HG03342 (cell line): Measurements from ENCODE around the gene NFKBIZ.
A peak's percentile ranks its signal among the peaks of the same experiment; 100 is the strongest.

ENCODE experiments used
- ATAC-seq: cut with Tn5 transposase; IDR thresholded peaks from one replicate; pipeline ENCODE4 v1.9.1; 2021; ENCODE audit warnings: mild to moderate bottlenecking, moderate library complexity; ENCODE audit not compliant: unreplicated experiment

NFKBIZ gene, protein sequence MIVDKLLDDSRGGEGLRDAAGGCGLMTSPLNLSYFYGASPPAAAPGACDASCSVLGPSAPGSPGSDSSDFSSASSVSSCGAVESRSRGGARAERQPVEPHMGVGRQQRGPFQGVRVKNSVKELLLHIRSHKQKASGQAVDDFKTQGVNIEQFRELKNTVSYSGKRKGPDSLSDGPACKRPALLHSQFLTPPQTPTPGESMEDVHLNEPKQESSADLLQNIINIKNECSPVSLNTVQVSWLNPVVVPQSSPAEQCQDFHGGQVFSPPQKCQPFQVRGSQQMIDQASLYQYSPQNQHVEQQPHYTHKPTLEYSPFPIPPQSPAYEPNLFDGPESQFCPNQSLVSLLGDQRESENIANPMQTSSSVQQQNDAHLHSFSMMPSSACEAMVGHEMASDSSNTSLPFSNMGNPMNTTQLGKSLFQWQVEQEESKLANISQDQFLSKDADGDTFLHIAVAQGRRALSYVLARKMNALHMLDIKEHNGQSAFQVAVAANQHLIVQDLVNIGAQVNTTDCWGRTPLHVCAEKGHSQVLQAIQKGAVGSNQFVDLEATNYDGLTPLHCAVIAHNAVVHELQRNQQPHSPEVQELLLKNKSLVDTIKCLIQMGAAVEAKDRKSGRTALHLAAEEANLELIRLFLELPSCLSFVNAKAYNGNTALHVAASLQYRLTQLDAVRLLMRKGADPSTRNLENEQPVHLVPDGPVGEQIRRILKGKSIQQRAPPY

DNA sequence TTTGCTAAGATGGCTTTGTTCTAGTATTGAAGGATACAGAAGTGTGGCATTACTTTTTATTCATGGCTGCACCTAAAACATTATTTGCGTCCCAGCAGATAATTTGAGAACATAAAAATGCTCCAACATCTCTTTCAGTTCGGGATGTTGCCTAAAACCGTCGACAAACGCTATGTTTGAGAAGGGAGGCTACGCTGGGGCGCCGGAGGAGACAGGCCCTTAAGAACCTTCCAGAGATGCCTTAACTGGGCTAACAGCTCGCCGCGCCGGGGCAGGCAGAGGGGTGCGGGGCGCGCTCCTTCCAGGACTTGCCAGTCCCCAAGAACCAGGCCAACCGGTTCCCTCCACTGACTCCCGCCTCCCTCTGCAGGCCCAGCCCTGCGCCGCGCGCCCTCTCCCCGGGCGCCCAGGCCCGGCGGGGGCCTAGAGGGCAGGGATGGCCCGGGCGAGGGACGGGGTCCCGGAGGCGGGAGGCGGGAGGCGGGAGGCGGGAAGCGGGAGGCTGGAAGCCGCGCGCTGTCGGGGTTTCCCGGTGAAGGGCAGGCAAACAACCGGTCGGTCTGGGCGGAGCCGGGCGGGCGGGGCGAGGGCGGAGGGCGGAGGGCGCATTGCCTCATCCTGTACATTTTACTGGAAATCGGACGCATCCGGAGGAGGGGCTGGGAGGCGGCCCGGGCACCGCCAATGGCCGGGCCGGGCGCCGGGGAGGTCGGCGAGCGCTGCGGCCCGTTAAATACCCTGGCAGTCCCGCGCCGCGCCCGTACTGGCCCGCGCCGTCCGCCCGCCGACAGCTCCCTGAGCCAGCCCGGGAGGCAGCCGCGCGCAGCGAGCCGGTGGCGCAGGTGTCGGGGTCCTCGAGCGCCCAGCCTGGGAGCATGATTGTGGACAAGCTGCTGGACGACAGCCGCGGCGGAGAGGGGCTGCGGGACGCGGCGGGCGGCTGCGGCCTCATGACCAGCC lies at the start of gene NFKBIZ:
Gene NFKBIZ (plus strand): TSS at position 761 of the 960 bp plus-strand sequence. CDS start 115 bp downstream, at position 876.
- peak; percentile 73 for ATAC-seq

DNA sequence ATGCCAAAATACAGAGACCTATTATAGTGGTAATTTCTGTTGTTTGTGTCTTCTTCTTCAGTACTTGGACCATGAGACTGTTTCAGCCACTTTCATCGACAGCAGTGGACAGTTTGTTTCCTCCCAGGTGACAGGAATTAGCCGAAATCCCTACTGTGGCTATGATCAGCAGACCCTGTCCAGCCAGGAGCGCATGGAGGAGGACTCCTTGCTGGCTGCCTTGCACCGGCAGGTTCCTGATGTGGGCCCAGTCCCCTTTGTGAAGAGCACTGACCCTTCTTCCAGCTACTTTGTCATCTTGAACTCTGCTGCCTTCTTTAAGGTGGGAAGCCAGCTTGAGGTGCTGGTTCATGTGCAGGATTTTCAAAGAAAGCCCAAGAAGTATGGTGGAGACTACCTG lies 48.1 kb upstream of the NFKBIZ start:
- ATAC-seq, result no peak

DNA sequence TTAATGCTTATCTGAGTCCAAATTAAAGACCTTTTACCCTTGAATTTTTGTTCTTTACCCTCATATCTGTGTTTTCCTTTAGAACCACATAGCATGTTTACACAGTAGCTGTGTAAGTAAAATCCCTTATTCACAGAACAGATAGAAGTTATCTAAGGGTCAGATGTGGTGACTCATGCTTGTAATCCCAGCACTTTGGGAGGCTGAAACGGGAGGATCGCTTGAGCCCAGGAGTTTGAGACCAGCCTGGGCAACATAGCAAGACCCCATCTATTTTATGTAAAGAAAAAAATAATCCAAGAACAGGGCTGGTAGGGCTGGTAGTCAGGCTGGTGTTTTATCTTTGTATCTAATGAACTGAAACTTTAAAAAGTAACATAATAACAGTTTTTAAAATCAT lies 47.1 kb upstream of the NFKBIZ start:
- no peak for ATAC-seq

DNA sequence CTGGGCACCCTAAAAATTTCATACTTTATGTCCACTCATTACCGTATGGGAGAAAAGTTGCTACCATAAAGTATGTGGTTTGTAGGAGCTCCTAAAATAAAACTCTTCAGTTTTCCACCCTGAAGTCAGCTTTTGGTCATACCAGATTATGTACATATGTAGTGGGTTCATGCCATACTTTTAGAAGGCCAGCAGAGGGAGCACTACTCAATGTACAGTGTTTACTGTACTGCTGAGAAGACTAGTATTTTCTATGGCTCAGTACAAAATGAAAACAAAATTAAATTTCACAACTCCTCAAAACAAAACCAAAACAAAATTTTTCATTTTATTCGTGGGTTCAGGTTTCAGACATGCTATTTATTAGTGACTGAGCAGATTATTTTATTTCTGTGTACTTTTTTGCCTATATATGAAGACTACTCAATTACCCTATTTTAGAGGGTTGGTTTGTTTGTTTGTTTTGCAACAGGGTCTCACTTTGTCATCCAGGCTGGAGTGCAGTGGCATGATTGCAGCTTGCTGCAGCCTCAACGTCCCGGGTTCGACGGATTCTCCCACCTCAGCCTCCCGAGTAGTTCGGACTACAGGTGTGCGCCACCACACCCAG lies 46.0 kb upstream of the NFKBIZ start:
- peak; percentile 93 for ATAC-seq

DNA sequence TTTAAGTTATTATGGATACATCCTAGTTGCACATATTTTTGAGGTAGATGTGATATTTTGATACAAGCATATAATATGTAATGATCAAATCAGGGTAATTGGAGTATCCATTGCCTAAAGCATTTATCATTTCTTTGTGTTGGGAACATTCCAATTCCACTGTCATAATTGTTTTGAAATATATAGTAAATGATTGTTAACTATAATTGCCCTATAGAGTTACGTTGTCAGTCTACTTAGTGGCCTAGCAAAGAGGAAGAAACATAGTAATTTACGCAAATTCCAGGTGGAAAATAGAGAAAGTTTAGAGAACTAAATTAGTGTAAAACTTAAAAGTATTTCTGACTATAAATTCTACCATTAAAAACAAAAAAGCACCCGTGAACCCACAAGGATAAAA lies 45.4 kb upstream of the NFKBIZ start:
- no peak for ATAC-seq

DNA sequence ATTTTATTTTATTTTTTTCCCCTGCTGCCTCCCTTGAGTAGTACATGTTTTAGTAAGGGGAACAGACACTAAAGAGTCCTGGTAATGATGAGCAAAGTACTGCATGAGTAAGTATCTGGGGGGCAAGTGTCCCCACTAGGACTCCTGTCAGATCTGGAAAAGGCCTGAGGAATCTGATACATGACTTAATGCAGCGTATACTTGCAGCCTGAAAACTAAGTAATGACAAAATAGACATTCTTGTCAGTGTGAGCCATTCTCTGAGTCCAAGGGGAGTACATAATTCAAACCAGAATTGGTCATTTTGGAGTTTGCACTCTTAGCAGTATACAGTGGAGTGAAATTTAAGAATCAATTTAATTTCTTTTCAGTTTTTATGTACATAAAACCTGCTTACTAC lies 42.8 kb upstream of the NFKBIZ start:
- ATAC-seq, result no peak

DNA sequence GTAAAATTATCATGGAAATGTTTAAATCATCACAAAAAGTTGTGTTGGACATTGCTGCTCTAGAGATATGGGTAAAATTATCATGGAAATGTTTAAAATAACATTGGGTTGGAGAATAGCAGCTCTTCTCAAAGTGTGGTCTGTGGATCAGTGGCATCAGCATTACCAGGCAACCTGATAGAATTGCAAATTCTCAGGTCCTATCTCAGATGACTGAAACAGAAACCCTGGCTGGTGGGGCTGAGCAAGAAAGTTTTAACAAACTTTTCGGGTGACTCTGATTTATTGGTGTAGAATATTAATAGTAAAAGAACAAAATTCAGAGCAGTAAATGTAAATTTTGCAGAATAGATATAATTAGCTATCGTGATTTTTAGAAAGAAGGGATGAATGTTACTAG lies 41.4 kb upstream of the NFKBIZ start:
- ATAC-seq, result peak; percentile 49

DNA sequence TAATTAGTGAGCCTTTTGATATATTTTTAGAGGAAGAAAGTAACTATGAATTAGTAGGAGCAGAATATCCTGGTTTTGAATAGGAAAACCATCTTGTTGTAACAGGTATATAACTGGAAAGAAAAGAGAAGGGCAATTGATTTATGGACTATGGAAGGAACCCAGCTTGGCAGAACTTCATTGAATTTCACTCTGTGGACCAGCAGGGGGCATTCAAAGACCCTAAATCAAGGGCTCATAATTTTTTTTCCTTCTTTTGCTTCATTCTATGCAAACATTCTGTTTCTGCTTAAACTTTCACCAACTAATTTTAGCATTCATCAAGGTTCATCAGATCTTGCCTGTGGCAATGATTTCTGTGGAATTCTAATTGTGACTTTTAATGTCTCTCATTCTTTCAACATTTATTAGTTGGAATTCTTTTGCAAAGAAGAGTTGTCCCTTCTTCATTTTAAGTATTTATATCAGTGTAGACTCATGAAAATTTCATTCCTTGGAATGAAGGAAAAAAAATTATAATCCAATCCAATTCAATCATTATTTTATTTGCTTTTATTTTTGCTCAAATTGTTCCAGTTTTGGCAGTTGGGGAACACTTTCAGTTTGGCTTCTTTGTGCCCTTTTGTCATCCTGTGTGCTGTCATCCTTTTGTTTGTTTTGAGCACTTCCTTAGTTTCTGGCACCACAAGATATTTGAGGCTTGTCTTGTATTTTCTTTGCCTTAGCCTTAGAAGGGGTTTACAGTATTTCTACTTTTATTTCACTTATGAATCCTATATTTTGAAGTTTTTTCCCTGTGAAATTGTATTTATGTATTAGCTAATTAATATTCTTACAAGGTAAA lies 39.9 kb upstream of the NFKBIZ start:
- ATAC-seq, result no peak

DNA sequence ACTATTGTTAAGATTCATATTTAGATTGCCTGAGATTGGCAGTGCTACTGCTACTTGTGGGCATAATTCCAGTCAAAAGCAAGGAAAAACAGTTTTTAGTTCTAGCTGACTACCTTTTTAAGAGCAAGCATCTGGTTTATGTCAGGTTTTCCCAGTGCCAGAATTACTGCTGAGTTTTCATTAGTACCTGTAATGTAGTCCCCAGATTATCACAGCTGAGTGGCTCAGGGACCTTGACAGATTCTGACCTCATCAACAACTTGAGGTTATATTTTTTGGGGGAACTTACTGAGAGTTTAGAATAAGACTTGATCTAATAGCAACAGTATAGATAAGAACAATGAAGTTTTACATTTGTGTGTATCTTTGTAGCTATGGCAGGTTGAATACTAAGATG lies 39.3 kb upstream of the NFKBIZ start:
- ATAC-seq, result no peak

DNA sequence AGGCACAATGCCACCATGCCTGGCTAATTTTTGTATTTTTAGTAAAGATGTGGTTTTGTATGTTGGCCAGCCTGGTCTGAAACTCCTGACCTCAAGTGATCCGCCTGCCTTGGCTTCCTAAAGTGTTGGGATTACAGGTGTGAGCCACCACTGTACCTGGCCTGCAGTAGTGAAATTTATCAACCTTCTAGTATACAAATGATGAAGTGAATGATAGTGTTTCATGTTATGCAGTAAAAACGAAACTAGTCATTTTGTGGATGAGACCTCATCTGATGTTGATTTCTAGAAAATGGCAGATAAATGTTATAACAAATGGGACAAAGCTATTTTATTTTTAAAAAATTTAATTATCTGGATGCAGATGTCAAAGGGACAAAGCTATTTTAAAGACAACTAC lies 37.4 kb upstream of the NFKBIZ start:
- no peak for ATAC-seq

DNA sequence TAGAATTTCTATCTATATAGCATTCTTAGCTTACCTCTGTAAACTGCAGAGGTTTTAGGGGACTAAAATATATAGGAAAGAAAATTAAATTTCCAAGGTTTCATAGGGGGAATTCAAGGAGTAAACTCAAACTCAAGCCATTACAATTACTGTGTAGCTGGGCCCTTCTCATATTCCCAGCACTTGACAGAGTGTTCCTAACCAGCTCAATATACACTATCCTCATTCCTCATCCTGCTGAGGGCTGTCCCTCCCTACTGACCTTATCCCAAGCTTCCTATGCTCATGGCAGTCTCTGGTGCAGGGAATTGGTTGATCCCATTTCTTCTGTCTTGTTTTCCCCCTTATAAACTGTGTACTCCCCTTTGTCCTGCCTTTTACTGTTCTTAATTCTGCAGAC lies 36.4 kb upstream of the NFKBIZ start:
- ATAC-seq, result no peak

DNA sequence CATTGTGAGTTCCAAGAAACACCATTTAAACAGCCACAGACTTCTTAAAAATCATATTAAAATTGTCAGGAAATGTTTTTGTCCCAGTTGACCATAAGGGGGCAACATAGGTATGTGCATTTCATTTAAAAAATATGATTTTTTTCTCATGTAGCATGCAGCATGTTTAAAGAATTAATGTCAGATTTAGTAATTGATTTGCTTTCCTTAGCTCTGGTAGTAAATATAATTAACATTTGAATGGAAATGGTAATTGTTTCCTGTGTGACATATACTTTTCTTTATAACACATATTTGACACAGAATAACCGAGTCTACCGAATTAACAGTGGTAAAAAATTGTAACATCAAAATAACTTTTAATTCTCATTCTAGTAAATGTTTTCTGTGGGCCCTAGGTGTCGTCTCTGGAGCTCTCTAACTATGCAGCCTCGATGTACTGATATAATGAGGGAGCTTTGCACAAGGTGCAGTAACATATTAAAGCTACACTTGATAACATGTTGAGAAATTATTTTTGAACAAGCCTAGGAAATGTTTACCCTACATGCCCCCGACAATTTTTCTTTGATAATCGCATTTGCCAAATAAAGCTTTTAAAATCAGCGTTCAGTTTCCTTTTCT lies 35.4 kb upstream of the NFKBIZ start:
- ATAC-seq, result no peak

DNA sequence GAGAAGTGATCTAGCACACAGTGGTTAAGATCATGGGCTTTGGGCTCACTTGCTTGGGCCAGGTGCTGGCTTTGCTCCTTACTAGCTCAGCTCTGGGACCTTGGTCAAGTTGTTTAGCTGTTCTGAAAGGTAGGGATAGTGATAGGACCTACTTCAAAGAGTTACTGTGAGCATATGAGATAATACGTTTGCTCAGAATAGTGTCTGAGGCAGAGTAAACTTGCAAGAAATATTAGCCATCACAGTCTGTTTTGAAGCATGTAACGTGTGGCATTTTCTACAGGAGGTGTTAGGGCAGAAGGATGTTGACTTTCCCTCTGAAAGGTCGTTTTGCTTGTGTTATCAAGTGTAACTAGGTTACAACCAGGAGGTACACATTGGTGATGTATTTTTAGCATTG lies 34.5 kb upstream of the NFKBIZ start:
- no peak for ATAC-seq

DNA sequence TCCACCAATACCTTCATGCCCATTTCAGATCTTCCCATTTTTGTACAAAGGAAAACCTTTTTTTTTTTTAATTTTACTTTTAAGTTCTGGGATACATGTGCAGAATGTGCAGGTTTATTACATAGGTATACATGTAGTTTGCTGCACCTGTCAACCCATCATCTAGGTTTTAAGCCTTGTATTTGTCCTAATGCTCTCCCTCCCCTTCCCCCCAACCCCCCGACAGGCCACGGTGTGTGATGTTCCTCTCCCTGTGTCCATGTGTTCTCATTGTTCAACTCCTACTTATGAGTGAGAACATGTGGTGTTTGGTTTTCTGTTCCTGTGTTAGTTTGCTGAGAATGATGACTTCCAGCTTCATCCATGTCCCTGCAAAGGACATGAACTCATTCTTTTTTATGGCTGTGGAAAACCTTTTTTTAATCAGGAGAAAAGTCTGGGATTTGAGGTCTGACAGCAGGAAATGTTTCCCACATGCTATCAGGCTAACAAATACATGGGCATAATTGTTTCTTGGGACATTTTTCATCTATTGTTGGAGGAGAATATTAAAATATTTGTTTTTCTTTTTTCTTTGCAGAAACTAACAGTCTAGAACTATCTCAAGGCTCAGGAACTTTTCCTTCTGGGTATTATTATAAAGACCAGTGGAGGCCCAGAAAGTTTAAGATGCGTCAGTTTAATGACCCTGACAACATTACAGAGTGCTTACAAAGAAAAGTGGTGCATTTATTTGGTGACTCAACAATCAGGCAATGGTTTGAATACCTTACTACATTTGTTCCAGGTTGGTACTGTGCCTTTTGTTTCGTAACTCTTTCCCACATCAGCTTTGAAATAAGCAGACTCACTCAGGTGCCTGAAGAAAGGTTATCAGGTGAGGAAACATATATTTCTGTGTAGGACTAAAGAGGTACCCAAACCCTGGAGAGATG lies 32.8 kb upstream of the NFKBIZ start:
- ATAC-seq, result no peak

DNA sequence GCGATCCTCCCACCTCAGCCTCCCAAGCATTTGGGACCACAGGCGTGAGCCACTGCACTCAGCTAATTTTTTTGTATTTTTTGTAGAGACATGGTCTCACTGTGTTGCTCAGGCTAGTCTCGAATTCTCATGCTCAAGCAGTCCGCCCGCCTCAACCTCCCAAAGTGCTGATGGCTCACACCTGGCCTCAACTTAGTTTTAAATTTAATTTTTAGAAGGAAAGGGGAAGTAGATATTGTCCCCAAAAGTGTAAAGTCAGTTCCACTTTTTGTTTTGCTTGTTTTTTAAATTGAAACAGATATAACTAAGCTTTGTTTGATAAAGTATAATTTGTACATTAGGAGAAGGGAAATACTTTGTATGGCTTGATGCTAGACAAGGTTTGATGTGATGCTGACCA lies 31.3 kb upstream of the NFKBIZ start:
- no peak for ATAC-seq

DNA sequence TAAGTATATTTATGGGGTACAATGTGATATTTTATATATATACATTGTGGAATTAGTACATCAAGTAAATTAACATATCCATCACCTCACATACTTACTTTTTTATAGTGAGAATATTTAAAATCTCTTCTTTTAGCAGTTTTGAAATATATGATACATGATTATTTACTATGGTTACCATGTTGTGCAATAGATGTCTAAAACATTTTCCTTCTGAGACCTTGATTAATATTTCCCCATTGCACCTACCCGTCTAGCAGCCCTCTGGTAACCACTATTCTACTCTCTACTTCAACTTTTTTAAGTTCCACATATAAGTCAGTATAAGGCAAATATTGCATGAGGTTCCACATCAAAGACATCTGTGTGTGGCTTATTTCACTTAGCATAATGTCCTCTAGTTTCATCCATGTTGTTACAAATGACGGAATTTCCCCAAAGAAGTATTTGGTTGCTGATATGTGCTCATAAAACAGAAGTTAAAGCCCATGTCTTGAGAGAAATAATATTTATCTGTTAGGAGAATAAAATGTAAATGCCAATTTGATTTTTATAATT lies 29.6 kb upstream of the NFKBIZ start:
- ATAC-seq, result peak; percentile 65

DNA sequence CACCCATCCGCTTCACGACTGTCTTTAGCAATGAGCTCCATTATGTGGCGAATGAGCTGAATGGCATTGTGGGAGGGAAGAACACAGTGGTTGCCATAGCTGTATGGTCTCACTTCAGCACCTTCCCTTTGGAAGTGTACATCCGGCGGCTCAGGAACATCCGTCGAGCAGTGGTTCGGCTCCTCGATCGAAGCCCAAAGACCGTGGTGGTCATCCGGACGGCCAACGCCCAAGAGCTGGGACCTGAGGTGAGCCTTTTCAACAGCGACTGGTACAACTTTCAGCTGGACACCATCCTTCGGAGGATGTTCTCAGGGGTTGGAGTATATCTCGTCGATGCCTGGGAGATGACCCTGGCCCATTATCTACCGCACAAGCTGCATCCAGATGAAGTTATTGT lies 27.8 kb upstream of the NFKBIZ start:
- no peak for ATAC-seq

DNA sequence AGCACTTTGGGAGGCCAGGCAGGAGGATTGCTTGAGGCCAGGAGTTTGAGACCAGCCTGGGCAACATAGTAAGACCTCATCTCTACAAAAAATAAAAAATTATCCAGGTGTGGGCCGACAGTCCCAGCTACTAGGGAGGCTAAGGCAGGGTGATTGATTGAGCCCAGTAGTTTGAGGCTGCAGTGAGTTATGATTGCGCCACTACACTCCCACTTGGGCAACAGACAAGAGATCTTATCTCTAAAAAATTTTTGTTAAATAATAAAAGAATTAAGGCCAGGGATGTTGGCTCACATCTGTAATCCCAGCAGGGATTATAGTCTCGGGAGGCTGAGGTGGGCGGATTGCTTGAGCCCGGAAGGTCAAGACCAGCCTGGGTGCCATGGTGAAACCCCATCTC lies 25.8 kb upstream of the NFKBIZ start:
- ATAC-seq, result no peak
